Endothelial cell (in vitro differentiated cells): ENCODE measurements around the gene DISC1. TPM values are rescaled to one million over a fixed set of nuclear protein-coding genes. Genes with fewer than 3 reads are reported as not detected.
"Not testable (repeated sequence)": the region's sequence is repeated elsewhere in the genome, so short reads cannot be mapped to it uniquely, and the experiment has no call there.

ENCODE experiments used
- DNase-seq: peaks from one replicate; pipeline ENCODE4 v3.0.0; 2021; ENCODE audit warnings: low spot score
- H3K27ac Mint-ChIP-seq: one replicate; pipeline ENCODE4 v1.8.0; 2021; ENCODE audit warnings: mixed read lengths, inconsistent platforms; ENCODE audit not compliant: unreplicated experiment
- H3K27me3 Mint-ChIP-seq: one replicate; pipeline ENCODE4 v1.8.0; 2021; ENCODE audit warnings: mild to moderate bottlenecking, moderate library complexity, mixed read lengths, inconsistent platforms; ENCODE audit not compliant: unreplicated experiment
- H3K36me3 Mint-ChIP-seq: one replicate; pipeline ENCODE4 v1.8.0; 2021; ENCODE audit warnings: mild to moderate bottlenecking, low read depth, mixed read lengths, inconsistent platforms; ENCODE audit not compliant: unreplicated experiment
- H3K4me1 Mint-ChIP-seq: one replicate; pipeline ENCODE4 v1.8.0; 2021; ENCODE audit warnings: mild to moderate bottlenecking, mixed read lengths, inconsistent platforms; ENCODE audit not compliant: unreplicated experiment
- H3K4me3 Mint-ChIP-seq: one replicate; pipeline ENCODE4 v1.8.0; 2021; ENCODE audit warnings: mild to moderate bottlenecking, mixed read lengths, inconsistent platforms; ENCODE audit not compliant: unreplicated experiment
- H3K9me3 Mint-ChIP-seq: one replicate; pipeline ENCODE4 v1.8.0; 2021; ENCODE audit warnings: mixed read lengths, inconsistent platforms; ENCODE audit not compliant: unreplicated experiment
- CTCF ChIP-seq: fragments of 200-600 bp; sonication (generic); IDR thresholded peaks from one replicate; pipeline ENCODE4 v1.5.0; 2021; ENCODE audit warnings: antibody characterized with exemption; ENCODE audit not compliant: unreplicated experiment
- total RNA-seq: library from RNA; stranded (reverse); fragmentation: NEBNext Ultra II Directional; extraction: Animal tissue kit (Norgen Biotek cat#: 25700); gene quantifications from one replicate; pipeline ENCODE4 v1.2.1, GENCODE V29; 2021; ENCODE audit not compliant: unreplicated experiment

DISC1 gene
- total RNA-seq, 1 donor from 2014 or later = 82.5 TPM

GRCh38 chr1:231653632-231654031 lies 27.0 kb downstream of the DISC1 start:
- Mint-ChIP-seq H3K27ac (no peak overlapping the region), H3K4me3 (no peak overlapping the region), H3K27me3 (peaks cover 1% of the 10 kb centered on the region), H3K36me3 (peaks cover 5% of the 10 kb centered on the region), H3K9me3 (no peaks in the 10 kb centered on the region), H3K4me1 (peaks cover 24% of the 10 kb centered on the region)
- TF ChIP-seq CTCF = no peak
- no peak for DNase-seq

GRCh38 chr1:231656741-231657140 lies 30.2 kb downstream of the DISC1 start:
- Mint-ChIP-seq H3K4me3 (no peak overlapping the region), H3K27ac (no peak overlapping the region), H3K9me3 (no peaks in the 10 kb centered on the region), H3K36me3 (no peaks in the 10 kb centered on the region), H3K4me1 (peaks cover 36% of the 10 kb centered on the region), H3K27me3 (peaks cover 1% of the 10 kb centered on the region)
- no peak for TF ChIP-seq CTCF
- DNase-seq = no peak

GRCh38 chr1:231658223-231658622 lies 31.6 kb downstream of the DISC1 start:
- not testable (repeated sequence) for DNase-seq, H3K27ac Mint-ChIP-seq, H3K4me3 Mint-ChIP-seq, H3K36me3 Mint-ChIP-seq, H3K9me3 Mint-ChIP-seq, H3K27me3 Mint-ChIP-seq
- H3K4me1 Mint-ChIP-seq = peaks cover 42% of the 10 kb centered on the region

- DNase-seq = no peak
- H3K4me1 Mint-ChIP-seq = peaks cover 43% of the 10 kb centered on the region
- H3K9me3 Mint-ChIP-seq = no peaks in the 10 kb centered on the region
- H3K36me3 Mint-ChIP-seq = peaks cover 4% of the 10 kb centered on the region
- H3K27me3 Mint-ChIP-seq = peaks cover 2% of the 10 kb centered on the region
- TF ChIP-seq CTCF = no peak
- no peak overlapping the region for H3K27ac Mint-ChIP-seq
- H3K4me3 Mint-ChIP-seq = no peak overlapping the region
Measured at GRCh38 chr1:231660198-231660597, 33.6 kb downstream of the DISC1 start.

GRCh38 chr1:231663211-231663792 lies 36.7 kb downstream of the DISC1 start:
- peak overlapping the region; percentile 87 for H3K27ac Mint-ChIP-seq
- no peak for DNase-seq
- H3K36me3 Mint-ChIP-seq = peaks cover 5% of the 10 kb centered on the region
- no peak for TF ChIP-seq CTCF
- no peaks in the 10 kb centered on the region for H3K9me3 Mint-ChIP-seq
- H3K4me1 Mint-ChIP-seq = peaks cover 57% of the 10 kb centered on the region
- H3K27me3 Mint-ChIP-seq = peaks cover 1% of the 10 kb centered on the region
- peak overlapping the region; percentile 14 for H3K4me3 Mint-ChIP-seq
